Measurements from ENCODE around the gene TSFM.

TSFM gene

DNA sequence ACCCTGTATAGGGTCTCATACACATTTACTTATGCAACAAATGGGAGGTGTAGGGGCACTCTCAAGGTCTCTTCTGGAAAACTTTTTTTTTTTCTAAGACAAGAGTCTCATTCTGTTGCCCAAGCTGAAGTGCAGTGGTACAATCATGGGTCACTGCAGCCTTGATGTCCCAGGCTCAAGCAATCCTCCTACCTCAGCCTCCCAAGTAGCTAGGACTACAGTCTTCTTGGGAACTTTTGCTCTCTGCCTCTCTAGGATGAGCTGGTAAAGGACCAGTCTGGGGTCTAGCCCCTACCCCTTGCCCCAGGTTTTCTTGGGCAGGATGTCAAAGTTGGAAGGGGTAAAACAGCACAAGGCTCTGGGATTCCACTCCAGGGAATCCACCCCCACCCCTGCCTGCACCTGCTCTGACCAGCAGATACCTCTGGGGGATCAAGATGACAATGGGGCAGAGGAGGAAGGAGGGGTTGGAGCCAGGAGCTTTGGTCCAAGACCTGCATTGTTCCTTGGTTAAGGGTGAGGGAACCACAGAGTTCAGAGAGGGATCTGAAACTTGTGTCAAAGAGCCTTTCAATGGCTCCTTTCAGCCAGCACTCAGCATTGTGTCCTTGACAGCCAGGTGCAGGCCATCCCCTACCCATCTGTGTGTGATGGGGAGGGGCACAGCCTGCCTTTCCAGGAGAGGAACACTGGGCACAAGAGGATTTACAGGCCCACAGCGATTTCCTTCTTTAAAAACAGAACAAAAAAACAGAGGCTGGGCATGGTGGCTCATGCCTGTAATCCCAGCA lies 51.7 kb downstream of the TSFM start:
- no peak for DNase-seq (ENCODE audit: low read depth in 2 of 2)

DNA sequence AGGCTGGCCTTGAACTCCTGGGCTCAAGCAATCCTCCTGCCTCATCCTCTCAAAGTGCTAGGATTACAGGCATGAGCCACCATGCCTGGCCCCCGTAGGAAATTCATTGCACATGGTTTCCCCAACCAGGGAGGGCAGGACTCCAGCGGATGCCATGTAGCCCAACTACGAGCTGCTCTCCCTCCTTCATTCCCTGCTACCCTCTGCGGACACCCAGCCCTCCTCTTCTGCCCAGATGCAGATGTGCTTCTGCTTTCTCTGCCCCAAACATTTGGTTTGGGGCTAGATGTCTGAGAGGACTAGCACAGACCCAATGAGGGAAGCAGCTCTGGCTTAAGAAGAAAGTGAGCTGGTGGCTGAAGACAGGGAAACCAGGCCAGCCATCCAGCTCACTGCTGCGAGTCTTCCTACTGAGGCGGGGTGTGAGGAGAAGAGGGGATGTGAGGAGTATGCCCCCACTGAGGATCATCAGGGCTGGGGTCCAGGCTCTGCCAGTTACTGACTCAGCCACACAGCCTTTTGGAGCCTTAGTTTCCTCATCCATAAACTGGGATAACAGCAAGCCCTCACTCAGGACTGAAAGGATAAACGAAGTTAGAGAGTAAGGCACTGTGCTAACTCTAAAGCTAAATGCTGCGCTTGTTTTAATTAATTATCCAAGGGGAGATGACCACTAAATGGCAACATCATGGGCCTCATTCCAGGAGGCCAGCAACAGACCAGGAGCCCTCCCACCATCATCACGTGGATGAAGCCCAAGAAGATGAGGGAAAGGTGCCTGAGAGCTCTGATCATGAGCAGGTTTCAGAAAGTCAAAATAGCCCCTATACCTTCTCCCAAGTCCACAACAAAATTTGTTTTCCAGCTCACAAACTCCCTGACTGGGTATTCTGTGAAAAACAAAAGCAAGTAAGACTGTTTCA lies 53.0 kb downstream of the TSFM start:
- no peak for DNase-seq (ENCODE audit: low read depth in 2 of 2)

DNA sequence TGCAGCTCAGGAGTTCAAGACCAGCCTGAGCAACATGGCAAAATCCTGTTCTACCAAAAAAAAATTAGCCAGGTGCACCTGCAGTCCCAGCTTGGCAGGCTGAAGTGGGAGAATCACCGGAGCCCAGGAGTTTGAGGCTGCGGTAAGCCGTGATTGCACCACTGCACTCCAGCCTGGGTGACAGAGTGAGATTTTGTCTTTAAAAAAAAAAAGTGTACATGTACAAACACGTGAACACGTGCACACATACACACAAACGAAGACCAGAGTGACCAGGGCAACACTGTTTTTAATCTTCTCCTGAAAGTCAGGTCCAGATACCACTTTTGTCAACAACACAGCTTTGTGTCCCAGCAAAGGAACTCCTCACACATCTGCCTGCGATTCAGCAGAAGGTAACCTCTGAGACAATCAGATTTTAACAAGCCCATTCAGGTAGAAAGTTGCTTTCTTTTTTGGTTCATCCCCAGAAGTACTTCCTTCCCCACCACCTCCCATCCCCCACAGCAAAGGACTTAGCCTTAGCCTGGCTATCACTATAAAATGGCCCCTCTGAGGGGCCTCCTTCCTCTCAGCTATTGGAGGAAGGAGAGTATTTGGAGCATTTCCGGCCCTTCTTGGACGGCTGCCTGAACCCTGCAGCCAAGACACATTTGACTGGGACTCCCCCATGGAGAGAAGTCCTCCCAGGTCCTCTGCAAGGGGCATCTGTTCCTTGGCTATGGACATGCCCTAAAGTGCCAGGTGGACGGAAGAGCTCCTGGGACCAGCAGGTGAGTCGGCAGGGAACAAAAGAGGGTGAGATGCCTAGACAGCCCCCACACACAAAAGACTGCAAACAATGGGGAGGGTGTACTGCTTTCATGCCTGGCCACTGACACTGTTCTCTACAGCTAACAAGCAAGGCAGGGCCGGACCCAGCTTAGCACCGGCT lies 54.1 kb downstream of the TSFM start:
- DNase-seq (ENCODE audit: low read depth in 2 of 2) = no peak

DNA sequence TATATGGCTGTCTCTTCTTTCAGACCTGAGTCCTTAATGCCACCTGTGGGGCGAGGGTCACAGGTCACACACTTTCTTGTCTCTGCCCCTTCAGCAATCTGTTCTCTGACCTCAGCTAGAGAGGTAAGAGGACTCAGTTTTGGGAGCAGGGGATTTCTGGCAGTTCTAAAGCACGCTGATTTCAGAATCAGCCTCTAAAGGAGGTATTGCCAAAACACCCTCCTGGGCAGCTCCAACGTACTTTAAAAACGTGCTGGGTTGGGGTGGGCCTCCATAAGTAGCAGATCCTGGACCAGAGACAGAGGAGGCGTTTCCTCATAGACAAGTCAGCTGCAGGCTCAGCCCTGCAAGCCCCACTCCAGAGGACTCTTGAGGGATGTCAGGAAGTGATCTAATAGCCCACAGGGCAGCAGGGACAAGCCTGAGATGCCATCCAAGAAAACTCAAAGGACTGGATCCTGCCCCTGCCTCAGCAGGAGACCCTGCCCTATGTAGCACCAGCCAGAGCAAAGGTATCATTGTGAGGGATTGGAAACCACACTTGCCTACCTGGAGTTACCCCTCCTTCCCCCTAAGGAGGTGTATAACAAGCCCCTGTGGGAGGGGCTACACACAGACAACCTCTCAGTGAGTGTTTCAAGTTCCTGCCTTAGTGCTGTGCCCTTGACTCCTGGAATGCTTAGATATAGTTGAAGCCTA lies 55.4 kb downstream of the TSFM start:
- no peak for DNase-seq (ENCODE audit: low read depth in 2 of 2)

DNA sequence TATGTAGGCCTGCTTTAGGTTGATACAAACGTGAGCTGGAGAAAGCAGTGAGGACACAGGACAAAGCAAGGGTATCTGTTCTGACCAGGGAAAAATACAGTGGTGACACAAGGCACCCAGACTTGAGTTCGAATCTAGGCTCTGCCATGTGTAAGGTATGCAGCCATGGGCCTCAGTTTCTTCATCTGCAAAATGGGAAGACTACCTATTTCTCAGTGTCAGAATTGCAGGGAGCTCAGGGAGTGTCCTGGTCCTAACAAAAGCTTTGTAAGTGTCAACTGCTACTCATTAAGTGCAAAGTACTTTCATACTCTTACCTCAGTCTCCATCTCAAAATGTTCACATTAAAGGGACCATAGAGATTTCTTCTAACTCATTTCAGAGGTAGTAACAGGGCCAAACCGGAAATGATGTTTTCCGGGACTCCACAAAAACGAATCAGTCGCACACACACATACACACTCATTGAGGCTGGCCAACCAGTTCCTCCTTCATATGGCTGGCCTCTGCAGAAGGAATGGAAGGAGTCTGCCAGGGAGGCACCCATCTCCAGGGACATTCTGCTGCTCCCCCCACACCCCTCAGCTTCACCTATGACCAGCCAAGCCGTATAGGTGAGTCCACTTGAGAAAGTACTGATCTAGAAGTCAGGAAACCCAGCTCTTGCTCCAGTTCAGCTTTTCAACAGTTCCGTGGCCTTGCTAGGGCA lies 56.2 kb downstream of the TSFM start:
- DNase-seq (ENCODE audit: low read depth in 2 of 2) = no peak

DNA sequence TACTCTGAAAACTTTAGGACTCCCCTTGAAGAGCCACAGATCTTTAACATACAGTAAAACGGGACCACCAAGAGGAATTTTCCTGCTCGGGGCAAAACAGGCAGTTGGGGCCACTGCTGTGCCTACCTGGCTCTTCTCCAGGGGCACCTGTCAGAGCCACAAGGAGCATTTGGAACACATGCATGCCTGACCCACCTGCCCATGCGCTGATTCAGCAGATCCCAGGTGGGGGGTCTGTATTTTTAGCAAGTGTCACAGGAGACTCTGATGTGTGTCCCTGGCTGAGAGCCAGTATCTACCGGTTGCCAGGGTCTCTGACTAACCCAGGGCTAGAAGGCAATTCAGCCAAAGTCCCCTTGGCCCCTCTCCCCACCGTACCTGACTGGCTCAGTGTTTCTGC lies 57.4 kb downstream of the TSFM start:
- no peak for DNase-seq (ENCODE audit: low read depth in 2 of 2)

DNA sequence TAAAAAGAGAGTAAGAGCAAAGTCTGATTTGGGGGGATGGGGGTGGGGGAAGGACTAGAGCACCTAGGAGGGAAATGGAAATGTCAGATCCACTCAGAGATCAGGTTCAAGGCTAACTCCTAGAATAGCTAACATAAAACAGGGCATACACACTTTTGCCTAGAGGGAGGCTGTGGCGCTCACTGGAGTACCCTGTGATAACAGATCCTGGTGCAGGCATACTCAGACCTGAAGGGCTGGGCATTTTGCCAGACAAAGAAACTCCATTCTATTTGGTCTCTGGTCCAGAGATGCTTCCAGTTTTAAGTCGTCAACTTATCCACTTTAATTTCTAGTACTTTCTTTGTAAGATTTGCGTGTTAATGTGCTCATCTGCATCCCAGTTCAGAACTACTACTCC lies 58.1 kb downstream of the TSFM start:
- DNase-seq (ENCODE audit: low read depth in 2 of 2) = no peak

DNA sequence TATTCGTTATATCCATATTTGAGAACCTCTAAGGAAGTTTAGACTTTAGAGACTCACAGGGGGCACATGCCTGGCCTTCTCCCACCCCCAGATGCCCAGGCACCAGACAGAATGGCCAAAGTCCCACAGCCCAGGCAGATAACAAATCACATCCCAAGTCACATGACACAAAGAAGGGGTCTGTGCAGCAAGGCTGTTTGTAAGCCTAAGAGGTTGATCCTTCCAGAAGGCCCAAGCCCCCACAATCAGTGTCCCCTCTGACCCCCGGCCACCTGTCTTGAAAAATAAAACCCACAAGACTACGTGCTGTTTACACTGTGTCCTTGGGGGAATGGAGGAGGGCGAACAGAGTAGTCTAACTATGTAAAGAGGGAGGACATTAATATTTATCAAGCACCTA lies 58.9 kb downstream of the TSFM start:
- DNase-seq (ENCODE audit: low read depth in 2 of 2) = no peak

DNA sequence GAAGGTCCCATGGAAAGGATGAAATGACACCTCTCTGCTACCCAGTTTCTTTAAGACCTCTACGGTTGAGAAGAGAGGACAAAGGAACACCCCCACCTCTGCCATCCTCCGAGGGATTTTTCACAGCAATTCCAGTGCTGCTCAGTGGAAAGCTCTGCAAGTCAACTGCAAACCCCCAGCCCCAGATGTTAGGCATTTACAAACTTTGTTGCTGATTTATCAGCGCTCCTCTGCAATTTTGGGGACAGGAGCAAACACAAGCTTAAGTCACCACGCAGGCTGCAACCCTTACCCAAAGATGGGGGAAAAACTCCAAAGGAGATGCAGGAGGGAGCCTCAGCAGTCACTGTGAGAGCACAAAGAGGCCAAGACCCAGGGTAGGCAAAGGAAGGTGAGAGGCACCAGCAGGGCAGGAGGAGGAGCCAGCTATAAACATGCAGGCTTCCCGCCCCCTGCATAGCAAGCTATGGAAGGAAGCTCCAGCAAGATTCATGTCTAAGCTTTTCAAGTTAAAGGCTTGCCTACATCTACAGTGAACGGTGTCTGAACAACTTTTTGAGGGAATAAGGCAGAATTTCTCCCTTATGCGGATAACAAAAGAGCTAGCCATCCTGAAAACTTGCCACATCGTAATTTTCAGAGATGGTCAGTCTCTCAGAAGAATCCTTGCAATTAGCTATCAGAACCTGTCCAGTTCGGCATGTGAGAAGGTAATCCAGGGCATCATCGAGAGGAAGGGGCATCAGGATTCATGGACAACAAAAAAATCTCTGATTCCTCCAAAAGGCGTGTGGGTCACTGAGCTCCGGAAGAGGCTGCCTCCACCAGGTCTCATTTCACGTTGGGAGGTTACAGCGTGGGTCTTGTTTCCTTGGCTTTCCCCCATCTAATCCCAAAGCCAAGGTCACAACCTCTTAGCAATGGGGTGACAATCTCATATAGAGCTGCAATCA lies 60.0 kb downstream of the TSFM start:
- no peak for DNase-seq (ENCODE audit: low read depth in 2 of 2)

DNA sequence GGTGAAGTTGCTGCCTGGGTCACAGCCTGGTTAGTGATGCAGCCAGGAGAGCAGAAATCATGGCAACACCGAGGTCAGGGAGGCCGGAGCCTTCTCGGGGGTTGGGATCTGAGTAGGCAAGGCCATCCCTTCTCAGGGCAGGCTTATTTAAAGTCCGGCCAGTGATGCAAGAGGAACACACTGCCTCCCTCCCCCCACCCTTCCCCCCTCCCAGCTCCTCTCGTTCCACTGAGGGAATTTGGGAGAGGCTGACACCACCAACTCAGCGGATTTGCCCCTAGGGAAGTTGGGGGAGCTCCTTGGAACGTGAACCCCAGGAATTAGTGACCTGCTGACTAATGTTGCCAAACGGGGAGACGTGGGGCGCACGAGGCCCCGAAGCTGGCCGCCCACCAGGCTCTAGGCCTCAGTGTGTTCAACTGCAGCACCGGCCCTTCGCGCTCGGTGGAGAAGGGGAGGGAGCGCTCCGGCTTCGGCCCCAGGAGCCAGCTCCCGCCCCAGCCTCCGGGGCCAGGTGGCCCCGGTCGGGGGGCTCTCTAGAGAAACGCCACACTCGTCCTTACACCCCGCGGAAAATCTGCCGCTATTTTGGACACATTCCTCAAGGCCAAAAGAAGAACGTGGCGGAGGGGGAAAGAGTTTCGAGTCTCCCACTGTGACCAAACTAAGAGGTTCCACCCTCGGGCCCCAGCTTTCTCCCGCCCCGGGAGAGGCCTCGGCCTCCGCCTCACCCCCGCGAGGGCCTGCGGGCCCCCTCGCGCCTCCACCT lies 62.3 kb downstream of the TSFM start:
- no peak for DNase-seq (ENCODE audit: low read depth in 2 of 2)

DNA sequence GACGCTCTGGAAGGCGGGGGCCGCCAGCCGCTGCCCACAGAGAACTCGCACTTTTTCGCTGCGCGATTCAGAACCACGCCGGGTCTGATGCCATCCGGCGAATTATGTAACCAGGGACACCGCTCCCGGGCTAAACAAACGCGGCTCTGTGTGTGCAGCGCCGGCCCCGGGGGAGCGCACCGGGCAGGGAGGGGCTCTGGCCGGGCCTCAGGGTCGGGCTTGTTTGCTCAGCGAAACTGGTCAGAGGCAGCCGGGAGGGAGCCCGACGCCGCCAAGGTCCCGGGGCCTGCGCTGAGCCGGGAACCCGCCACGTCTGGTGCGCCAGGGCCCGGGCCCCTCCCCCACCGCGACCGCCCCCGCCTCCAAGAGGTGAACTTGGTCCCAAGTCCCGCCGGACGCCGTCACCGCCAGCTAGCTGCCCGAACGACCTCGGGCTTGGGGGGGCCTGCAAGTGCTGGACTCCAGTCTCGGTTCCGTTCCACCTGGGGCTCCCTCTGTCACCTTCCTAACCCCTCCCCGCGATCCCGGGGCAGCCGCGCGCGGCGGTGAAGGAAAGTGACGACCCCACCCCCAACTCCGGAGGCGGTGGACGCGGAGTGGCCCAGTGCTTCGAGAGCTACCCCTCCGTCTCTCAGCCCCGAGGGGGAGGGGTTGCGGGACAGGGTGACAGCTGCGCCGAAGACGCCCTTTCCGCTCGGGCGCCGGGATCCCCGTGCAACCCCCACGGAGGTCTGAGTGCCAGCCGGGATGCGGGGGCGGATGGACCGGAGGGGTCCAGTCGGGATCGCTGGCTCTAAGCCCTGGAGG lies 63.1 kb downstream of the TSFM start:
- DNase-seq (ENCODE audit: low read depth in 2 of 2) = peak in 1 of 2 donors; percentile 31

DNA sequence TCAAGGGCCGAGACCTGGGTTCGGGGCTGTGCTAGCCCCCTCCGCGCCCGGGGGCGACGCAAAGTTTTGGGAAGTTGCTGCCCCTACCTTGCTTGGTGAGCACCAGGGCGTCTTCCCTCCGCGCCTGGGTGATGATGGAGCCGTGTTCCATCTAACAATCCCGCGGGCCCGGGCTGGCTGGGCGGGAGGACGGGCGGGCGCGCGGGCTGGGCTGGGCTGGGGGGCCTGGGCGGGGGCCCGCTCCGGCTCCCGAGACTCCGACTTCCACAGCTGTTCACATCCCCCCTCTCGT lies 63.6 kb downstream of the TSFM start:
- no peak for DNase-seq (ENCODE audit: low read depth in 2 of 2)

DNA sequence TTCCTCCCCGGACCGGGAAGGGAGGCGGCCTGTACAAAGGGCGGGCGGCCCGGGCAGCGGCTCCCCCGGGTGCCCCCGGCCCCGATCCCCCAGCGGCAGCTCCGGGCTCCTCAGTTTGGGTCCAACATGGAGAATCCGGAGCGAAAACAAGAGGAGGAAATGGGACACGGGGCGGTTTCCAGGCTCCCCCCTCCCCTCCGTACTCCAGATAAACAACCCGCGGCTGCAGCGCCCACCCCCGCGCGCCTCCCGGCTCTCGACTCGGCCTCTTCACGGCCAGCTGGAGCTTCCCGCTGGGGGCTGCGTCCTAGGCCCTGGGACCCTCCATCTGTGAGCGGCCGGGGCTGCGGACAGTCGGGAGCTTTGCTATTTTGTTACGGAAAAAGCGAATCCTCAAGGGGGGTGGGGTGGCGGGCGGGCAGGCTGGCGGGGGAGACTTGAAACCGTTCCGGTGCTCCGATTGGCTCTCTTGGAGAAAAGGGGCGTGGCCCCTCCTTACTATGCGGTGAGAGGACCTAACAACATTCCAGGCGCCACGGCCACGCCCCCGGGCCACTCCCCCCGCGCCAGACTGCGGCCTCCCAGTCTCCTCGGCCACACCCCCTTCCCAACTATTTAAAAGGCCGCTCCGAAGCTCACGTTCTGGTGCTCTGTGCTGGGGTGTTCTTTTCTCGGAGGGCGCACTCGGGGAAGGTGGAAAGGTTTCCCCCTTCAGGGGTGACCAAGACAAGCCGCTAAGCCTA lies 64.2 kb downstream of the TSFM start, which contains the start of gene CTDSP2:
Gene CTDSP2, minus strand, starts transcription at position 153 of the 743 bp plus-strand sequence. CDS start 294 bp downstream, outside the sequence.
- peak; percentile 69 to 73 for DNase-seq (ENCODE audit: low read depth in 2 of 2)
